Right ventricle myocardium inferior (tissue), 1 donor: ENCODE results near the gene LLGL1. TPM values are rescaled to one million over a fixed set of nuclear protein-coding genes. Genes with fewer than 3 reads are reported as not detected.

Experiments used
- ATAC-seq: fragments of 200-7000 bp; cut with Tn5 transposase; one replicate; pipeline ENCODE4 v1.9.1; 2020; ENCODE audit warnings: mild to moderate bottlenecking, moderate library complexity
- DNase-seq: peaks from one replicate; pipeline ENCODE4 v3.0.0; 2021; ENCODE audit errors: missing footprints
- intact Hi-C: fragments of 100-400 bp; cut with DNase I; formaldehyde crosslinking; loops from one replicate; pipeline ENCODE4 v1.11.0; 2022
- long read RNA-seq: library from polyadenylated mRNA; unstranded; transcript quantifications from one replicate; pipeline ENCODE4 v2.0.0, GENCODE V29; 2021
- total RNA-seq: library from RNA; stranded (reverse); fragmentation: NEBNext Ultra II Directional; extraction: Animal tissue kit (Norgen Biotek cat#: 25700); gene quantifications from one replicate; pipeline ENCODE4 v1.2.1, GENCODE V29; 2021
- donor health status: DM: no; HTN: yes; CAD: no; lungs with severe emphysema.

Gene LLGL1
- 8.4 TPM for total RNA-seq
- long read RNA-seq, partial matches to known transcripts: 0 of 1 reads
- long read RNA-seq, other reads (novel, unspliced or antisense): 1 of 1 reads

DNA sequence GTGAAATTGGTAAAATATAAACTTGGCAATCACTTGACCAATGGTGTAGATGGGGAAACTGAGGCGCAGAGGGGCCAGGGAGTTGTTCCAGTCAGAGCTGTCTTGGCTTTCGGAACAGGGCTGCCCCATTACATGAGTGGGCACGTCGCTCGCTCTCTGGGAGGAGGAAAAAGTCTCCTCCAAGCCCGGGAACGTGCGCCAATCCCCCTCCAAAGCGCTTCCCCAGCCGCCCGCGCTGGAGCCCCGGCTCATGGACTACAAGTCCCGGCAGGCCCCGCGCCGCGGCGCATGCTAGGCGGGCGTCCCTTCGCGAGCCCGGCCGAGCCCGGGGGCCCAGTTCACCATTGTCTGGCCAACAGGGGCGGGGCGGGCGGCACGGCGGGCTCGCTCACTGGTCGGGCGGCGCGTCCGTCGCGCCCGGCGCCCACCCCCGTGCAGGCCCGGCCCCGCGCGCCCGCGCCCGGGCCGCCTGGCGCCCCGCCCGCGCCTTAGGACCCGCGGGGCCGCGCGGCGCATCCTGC is at the start of gene LLGL1:
Gene LLGL1, plus strand, starts transcription at position 515 of the 521 bp plus-strand sequence. CDS start 48 bp downstream, outside the sequence.
- peak; percentile 98 for ATAC-seq
- DNase-seq: peak; percentile 100
- intact Hi-C loops: no loop called here

DNA sequence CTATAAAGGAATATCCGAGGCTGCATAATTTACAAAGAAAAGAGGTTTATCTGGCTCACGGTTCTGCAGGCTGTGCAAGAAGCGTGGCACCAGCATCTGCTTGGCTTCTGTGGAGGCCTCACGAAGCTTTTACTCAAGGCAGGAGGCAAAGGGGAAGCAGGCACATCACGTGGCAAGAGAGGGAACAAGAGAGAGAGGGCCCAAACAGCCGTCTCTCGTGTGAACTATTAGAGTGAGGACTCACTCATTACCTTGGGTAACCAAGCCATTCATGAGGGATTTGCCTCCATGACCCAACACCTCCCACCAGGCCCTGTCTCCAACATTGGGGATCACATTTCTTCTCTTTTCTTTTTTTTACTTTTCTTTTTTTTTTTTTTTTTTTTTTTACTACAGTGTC is 49.3 kb upstream of the LLGL1 start:
- DNase-seq (no peak), ATAC-seq (no peak)
- intact Hi-C loops: no loop called here

DNA sequence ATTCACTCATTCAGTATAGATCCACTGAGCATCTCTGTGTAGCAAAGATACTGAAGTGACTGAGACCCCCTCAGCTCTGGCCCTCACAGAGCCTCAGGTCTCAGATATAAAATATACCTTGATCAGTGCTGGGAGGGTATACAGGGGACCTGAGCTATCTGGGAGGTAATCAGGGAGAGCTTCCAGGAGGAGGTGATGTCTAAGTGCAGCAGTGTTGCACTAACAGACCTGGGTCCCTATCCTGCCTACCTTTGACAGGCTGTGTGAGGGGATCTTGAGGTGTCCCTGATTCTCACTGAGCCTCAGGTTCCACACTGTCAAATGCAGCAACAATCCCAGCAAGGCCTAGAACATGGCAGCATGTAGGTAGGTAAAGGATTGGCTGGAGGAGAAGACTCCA is 48.3 kb upstream of the LLGL1 start:
- ATAC-seq: no peak
- intact Hi-C loops: no loop called here
- no peak for DNase-seq

DNA sequence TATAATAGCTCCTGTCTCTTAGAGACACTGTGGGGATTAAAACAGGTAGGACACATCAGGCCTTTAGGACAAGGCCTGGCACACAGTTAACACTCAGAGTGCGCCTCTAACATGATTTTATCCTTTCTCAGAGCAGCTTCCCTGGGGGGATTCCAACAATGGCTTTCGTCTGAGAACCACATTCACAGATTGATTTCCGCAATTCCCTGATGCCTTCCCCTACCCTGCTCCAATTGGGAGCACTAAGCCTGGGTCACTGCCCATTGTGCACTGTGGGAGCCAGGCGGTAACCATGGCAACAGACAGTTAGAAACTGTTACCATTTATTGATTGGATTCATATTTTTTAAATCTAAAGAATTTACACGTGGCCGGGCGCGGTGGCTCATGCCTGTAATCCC is 47.7 kb upstream of the LLGL1 start:
- ATAC-seq: no peak
- DNase-seq: no peak
- intact Hi-C loops: no loop called here

DNA sequence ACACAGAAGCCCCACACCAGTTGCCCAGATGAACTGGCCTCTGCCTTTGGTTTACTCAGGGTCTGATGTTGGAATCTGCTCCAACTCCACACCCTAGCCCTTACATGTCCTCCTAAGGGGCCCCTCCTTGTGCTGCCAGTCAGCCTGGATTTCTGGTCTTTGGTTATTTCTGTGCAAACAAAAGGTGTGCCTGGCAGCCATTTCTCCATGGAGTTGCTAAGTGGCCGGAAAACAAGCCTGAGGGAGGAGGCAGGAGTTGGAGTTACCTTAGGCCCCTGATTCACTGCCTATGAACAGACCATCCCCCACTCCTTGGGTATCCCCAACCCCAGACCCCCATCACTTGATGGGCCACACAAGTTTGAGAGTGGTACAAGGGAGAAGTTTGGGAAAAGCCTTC is 46.2 kb upstream of the LLGL1 start:
- no peak for ATAC-seq
- intact Hi-C loops: no loop called here
- DNase-seq: no peak

DNA sequence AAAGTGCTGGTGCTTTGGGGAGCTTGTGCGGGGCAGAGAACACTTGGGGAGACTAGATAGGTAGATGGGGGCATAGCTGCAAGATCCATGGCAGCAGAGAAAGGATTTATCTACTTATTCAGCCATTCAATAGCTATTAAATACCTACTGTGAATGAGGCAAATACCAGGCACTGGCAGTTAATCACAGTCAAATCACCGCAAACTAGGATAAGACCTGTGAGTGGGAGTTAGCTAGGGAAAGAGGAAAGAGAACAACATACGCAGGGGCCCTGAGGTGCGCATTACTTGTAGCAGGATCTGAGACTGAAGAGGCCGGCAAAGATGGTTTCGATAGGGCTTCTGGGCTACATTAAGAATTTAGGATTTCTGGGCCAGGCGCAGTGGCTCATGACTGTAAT is 45.6 kb upstream of the LLGL1 start:
- ATAC-seq (no peak), DNase-seq (no peak)
- intact Hi-C loops: loop anchor here (5.0 kb wide), 2 partner anchors 37 to 38 kb away; no protein-coding TSS in a partner anchor

DNA sequence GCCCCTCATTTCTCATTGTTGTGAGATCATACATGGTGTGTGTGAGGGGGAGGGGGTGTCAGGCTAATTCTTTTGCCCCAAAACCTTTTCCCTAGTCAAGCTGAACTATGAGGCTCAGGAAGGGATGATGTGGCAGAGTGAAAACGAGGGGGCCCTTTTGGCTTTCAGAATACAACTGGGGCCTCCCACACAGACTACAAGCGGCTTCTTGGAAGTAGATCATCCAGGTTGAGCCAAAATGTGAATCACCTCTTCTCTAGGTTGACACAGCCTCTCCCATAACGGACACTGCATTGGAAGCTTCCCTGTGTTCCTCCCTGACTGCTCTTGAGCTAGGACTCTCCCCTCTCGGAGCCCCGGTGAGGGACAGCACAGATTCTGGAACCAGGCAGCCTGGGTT is 44.1 kb upstream of the LLGL1 start:
- intact Hi-C loops: loop anchor here (5.0 kb wide), 2 partner anchors 36 to 39 kb away; no protein-coding TSS in a partner anchor
- no peak for ATAC-seq
- no peak for DNase-seq

DNA sequence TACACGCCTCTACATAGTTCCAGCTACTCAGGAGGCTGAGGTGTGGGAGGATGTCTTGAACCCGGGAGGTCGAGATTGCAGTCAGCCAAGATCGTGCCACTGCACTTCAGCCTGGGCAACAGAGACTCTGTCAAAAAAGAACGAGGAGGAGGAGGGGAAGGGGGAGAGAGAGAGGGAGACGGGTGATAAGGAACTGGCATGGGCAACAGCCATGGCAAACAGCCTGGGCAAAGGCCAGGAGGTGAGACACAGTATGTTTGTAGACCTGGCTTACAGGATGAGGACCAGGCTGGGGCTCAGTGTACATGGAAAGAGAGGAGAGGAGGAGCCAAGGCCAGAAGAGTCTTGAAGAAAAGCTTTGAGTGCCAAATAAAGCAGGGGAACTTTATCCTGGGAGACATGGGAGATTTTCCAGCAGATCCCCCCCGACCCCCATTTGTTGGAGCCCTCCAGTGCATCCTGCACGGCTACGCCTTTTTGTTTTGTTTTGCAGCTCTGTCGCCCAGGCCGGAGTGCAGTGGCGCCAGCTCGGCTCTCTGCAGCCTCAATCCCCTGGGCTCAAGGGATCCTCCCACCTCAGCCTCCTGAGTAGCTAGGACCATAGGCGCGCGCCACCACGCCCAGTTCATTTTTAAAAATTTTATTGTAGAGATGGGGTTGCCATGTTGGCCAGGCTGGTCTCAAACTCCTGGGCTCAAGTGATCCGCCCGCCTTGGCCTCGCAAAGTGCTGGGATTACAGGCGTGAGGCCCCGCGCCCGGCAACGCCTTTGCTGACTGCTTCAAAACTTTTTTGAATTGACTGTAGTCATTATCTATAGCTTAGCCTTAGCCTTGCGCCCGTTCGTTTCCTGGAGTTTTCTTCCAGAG is 43.1 kb upstream of the LLGL1 start:
- intact Hi-C loops: loop anchor here (5.0 kb wide), 2 partner anchors 35 to 40 kb away; no protein-coding TSS in a partner anchor
- DNase-seq: no peak
- ATAC-seq: peak; percentile 16

DNA sequence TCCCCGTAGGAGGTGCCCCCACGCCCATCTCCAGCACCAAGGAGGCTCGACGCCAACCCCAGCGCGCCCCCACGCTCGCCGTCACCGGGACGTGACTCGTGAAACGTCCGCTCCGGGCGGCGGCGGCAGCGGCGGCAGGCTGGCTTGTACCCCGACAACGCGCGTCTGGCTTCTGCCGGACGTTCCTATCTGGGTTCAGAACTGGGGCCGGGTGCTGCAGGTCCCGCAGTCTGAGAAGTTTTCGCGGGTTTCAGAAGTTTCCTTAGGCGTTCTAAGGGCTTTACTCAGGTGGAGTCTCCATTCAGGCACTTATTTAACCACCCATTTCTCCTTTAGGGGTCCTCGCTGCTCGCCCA is 42.5 kb upstream of the LLGL1 start:
- DNase-seq: peak; percentile 94
- intact Hi-C loops: loop anchor here (1.0 to 5.0 kb wide), 3 partner anchors 34 to 96 kb away; partner anchors contain the start of gene DRG2
- ATAC-seq: peak; percentile 57

DNA sequence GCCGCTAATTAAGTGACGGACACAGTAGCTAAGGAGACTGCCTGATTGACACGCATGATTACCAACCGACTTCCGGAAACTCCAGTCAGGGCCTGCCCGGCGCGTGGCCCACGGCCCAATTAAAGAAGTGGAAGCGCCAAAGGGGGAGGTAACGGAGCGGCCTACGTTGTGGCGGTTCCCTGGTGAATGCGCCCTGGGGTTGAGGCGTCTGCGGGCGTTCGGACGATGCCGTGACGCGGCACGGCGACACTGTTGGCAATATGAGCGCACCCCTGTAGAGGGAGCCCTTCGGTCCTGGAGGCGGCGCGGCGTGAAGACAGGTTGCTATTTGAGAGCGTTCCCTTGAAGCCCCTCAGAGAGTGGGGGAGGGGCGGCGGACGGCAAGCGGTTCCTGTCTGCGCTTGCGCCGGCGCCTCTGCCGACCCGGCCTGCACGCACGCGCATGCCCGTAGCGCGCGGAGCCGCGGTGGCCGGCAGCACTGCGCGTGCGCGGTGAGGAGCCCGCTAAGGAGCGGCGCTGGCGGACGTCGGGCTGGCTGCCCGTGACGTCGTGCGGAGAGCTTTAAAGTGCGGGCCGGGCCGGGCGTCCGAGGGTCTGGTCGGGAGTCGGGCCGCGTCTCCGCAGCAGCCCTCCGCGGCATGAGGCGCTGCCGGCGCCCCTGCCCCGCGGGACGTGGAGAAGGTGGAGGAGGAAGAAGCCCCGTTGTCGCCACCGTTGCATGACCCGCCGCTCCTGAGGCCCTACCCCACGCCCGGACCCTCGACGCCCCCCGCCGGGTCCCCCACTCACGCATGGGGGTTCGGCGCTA is 41.9 kb upstream of the LLGL1 start, which contains the start of gene ALKBH5:
Gene ALKBH5, plus strand, starts transcription at position 495 of the 809 bp plus-strand sequence. CDS start 416 bp downstream, outside the sequence.
- DNase-seq (peak; percentile 99), ATAC-seq (peak; percentile 93)
- intact Hi-C loops: loop anchor here (1.0 to 5.0 kb wide), 3 partner anchors 34 to 96 kb away; partner anchors contain the start of gene DRG2

DNA sequence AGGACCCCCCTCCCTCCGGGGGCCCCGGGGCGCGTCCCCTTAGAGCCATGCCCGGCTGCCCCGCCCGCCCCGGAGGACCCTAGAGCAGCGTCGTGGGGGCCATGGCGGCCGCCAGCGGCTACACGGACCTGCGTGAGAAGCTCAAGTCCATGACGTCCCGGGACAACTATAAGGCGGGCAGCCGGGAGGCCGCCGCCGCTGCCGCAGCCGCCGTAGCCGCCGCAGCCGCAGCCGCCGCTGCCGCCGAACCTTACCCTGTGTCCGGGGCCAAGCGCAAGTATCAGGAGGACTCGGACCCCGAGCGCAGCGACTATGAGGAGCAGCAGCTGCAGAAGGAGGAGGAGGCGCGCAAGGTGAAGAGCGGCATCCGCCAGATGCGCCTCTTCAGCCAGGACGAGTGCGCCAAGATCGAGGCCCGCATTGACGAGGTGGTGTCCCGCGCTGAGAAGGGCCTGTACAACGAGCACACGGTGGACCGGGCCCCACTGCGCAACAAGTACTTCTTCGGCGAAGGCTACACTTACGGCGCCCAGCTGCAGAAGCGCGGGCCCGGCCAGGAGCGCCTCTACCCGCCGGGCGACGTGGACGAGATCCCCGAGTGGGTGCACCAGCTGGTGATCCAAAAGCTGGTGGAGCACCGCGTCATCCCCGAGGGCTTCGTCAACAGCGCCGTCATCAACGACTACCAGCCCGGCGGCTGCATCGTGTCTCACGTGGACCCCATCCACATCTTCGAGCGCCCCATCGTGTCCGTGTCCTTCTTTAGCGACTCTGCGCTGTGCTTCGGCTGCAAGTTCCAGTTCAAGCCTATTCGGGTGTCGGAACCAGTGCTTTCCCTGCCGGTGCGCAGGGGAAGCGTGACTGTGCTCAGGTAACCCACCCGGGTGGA is 41.0 kb upstream of the LLGL1 start:
- DNase-seq: peak; percentile 82
- intact Hi-C loops: loop anchor here (5.0 kb wide), 2 partner anchors 33 to 42 kb away; no protein-coding TSS in a partner anchor
- ATAC-seq: peak; percentile 1

DNA sequence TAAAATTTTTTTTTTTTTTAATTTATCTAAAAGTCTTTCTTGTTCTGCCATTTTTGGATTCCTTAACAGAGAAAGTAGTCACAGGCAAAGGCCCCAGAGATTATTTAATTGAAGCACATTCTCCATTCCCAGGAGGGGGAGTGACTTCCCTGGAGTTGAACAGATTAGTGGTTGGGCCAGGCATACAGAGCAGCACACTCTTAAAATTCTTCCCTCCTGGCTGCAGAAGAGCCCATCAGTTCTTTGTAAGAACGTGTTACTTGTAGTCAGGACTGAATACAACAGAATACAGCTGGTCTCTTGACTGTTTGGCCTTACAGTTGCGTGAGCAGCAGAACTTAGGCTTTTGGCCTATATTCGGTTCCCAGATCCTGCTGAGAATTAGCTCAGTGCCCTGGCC is 40.0 kb upstream of the LLGL1 start:
- intact Hi-C loops: no loop called here
- DNase-seq (no peak), ATAC-seq (no peak)

DNA sequence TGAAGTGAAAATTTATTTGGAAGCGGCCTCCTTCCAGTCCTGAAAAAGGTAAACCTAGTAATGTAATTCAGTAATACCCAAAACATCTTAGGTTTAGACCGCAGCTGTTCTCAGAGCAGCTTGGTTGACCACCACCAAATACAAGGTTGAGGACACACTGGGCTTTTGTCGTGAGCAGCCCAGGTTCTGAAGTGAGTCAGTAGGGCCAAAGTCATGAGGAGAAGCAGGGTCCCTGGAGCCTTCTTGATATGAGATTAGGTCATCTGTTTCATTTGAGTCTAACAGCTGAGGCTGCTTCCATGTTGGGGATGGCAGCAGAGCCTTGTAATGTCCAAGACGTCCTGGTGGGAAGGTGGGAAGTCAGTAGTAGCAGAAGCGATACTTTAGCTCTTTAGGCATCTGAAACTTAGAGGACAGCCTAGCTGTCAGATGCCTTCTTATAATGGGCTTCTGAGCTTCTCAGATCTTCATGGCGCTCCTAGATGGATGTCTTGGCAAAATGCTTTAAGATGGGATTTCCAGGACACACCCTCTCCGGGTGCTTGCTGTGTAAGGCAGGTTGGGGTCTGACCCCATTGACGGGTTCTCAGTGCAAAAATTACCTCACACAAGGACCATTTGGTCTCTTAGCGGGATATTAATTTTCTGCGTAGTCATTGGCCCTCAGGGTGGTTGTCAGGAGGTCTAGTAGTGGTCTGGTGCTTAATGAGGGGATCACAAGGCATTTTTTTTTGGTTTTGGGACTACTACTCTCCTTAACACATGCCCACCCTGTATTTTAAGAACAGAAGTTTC is 39.4 kb upstream of the LLGL1 start:
- intact Hi-C loops: no loop called here
- no peak for ATAC-seq
- no peak for DNase-seq

DNA sequence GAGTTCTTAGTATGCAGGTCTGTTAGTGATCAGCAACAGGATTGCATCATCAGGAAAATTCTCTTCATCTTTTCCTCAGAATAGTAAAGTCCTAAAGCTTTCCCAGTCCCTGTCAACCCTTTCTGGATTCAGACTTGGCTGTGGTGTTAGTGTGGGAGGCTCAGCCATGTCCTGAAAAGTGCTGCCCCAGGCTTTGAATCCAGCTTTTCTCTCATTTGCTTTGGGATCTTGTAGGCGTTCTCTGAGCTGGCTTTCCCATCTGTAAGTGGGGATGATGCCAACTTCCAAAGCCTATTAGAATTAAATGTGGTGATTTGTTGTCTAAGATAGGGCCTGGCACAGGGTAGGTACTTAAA is 38.8 kb upstream of the LLGL1 start:
- ATAC-seq (no peak), DNase-seq (no peak)
- intact Hi-C loops: no loop called here

DNA sequence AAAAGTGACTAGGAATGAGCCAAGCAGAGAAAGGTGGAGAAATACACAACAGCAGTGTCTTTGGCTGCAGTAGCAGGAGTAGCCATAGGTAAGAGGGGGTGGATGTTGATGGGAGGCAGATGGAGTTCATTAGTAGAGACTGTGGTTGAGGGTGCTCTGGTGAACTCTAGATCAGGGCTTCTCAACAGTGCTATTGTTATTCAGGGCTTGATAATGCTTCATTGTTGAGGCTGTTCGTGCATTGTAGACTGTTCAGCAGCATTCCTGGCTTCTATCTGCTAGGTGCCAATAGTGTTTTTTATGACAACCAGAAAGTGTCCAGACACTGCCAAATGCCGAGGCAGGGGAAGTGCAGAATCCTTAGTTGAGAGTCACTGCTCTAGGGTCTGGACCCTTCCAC is 38.2 kb upstream of the LLGL1 start:
- ATAC-seq (no peak), DNase-seq (no peak)
- intact Hi-C loops: no loop called here

DNA sequence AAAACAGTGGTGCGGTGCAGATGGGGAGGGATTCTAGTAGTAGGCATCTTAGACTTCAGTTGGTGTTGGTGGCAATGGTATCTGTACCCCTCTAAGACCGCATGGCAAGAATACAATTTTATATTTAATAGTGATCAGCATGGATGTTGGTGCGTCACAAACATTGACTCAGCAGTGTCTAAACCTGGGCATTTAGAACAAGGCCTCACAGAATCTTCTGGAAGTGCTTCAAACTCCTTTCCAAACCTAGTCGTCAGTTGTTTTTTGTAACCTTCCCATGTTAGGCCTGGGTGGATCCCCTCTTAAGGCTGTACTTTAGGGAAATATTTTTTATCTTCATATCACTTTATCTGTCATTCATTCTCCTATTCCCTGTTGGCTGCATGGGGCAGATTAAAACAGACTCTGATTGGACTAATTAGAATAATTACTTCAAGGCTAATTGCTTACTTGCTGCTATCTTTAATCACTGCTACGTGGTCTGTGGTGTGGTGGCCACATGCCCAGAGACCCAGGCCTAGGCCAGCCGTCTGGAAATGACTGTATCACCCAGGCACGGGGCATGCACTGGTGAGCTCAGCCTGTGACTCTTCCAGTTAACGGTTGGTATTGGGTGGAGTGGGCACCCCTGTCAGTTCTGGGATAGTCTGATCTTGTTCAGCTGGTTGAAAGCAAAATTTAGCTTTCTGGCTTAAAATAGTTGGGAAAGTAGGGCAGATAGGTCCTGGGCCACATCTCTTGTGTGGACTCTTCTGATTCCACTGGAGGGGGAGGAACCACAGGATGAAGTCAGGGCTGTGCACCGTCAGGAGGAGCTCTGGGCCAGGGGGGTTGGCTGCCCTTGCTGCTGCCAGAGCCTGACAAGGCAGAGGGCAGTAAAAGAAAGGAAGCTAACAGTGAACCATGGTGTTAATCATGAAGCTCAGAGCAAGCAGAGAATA is 37.3 kb upstream of the LLGL1 start:
- no peak for ATAC-seq
- intact Hi-C loops: no loop called here
- DNase-seq: no peak
